ENCODE results near the gene SPATA32. TPM values are rescaled to one million over a fixed set of nuclear protein-coding genes. Genes with fewer than 3 reads are reported as not detected.

SPATA32 gene
- not detected in 2 replicates for total RNA-seq

GRCh38 chr17:45261577-45262515 is at the start of gene SPATA32:
TSS of gene SPATA32 (minus strand) at chr17:45262094. CDS start at chr17:45262016, 78 bp downstream.

GRCh38 chr17:45221081-45222013 is 40.5 kb downstream of the SPATA32 start, which contains the start of gene FMNL1:
TSS of gene FMNL1 (plus strand) at chr17:45221885. CDS start at chr17:45222125, 240 bp downstream.

Other genes with a start within 250 kb of the SPATA32 start
- gene DCAKD, start 210.5 kb downstream of the SPATA32 start, total RNA-seq = 31.7 and 44.7 TPM in 2 replicates
- 75.3 and 93.2 TPM in 2 replicates for gene NMT1, start 200.8 kb downstream of the SPATA32 start, total RNA-seq
- 83.4 and 121 TPM in 2 replicates for gene PLCD3, start 129.6 kb downstream of the SPATA32 start, total RNA-seq
- gene ACBD4, start 126.4 kb downstream of the SPATA32 start, total RNA-seq = 4.1 and 4.8 TPM in 2 replicates
- gene HEXIM1, start 113.6 kb downstream of the SPATA32 start, total RNA-seq = 19.5 and 24.3 TPM in 2 replicates
- gene HEXIM2, start 100.2 kb downstream of the SPATA32 start, total RNA-seq = 4.9 and 9.0 TPM in 2 replicates
- gene FMNL1, start 40.2 kb downstream of the SPATA32 start, total RNA-seq = 1.3 and 2.8 TPM in 2 replicates
- 4.8 and 5.2 TPM in 2 replicates for gene MAP3K14, start 54.9 kb upstream of the SPATA32 start, total RNA-seq
- gene ARHGAP27, start 170.8 kb upstream of the SPATA32 start, total RNA-seq = 39.2 and 46.1 TPM in 2 replicates
- 17.7 and 26.9 TPM in 2 replicates for gene PLEKHM1, start 228.6 kb upstream of the SPATA32 start, total RNA-seq

Measured in airway epithelial cell (primary cell).